Astrocyte (in vitro differentiated cells and primary cell): ENCODE measurements around the gene DENND1C.

Experiments
- CTCF ChIP-seq: IDR thresholded peaks from 2 replicates; pipeline ENCODE4 v1.5.1; 2011; ENCODE audit warnings: low read depth, mild to moderate bottlenecking, inconsistent platforms, low read length, moderate library complexity; ENCODE audit not compliant: insufficient read depth
- EZH2 ChIP-seq: IDR thresholded peaks from 2 replicates; pipeline ENCODE4 v1.6.1; 2012; ENCODE audit warnings: mild to moderate bottlenecking, low read length, inconsistent platforms; ENCODE audit not compliant: insufficient read depth

- TF ChIP-seq CTCF (no peak), EZH2 (no peak)
These were observed 7.9 kb downstream of the DENND1C start for GRCh38 chr19:6473647-6474046.
